Tibial nerve (tissue), 4 donors: Measurements from ENCODE around the gene OR2F1.

Experiments used
- EP300 ChIP-seq, 2 donors: sonication (generic); formaldehyde crosslinking; IDR thresholded peaks; one replicate each; pipeline ENCODE4 v1.6.1; 2017; ENCODE audit warnings: antibody characterized with exemption in 2 of 2, mild to moderate bottlenecking in 1 of 2
- POLR2A ChIP-seq, 2 donors: fragments of 450-650 bp; IDR thresholded peaks; one replicate each; pipeline ENCODE4 v1.6.1; 2017; ENCODE audit warnings: antibody characterized with exemption in 2 of 2, mild to moderate bottlenecking in 2 of 2, moderate library complexity in 2 of 2
- TF ChIP-seq, protein P1 (sequence below), 5 experiments: fragments of 200-600 bp in 3 of 5; fragments of 450-650 bp in 2 of 5; sonication (generic) in 3 of 5; IDR thresholded peaks; one replicate each; pipeline ENCODE4 v1.5.1; 2016 to 2019; ENCODE audit warnings: antibody characterized with exemption in 5 of 5, mild to moderate bottlenecking in 3 of 5, moderate library complexity in 2 of 5

DNA sequence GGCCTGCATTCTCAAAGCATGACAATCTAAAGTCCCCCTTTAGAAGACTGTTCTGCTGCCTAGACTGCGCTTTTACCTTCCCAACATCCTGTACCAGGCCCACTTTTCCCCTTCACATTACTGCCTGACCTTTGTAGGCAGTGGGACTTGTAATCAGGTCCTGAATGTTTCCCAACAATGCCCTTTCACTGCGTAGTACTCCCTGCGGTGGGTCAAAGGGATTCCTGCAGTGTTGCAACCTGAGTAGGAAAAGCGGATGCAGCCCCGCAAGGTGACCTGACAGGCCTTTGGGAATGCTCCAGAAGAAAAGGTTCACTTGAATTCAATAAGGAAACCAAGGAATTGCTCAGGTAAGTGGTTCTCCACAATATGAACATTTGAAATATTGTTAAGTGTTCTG is 47.7 kb upstream of the OR2F1 start:
- TF ChIP-seq POLR2A (IDR thresholded peaks at IDR 0.05): no peak
- TF ChIP-seq, protein P1, sequence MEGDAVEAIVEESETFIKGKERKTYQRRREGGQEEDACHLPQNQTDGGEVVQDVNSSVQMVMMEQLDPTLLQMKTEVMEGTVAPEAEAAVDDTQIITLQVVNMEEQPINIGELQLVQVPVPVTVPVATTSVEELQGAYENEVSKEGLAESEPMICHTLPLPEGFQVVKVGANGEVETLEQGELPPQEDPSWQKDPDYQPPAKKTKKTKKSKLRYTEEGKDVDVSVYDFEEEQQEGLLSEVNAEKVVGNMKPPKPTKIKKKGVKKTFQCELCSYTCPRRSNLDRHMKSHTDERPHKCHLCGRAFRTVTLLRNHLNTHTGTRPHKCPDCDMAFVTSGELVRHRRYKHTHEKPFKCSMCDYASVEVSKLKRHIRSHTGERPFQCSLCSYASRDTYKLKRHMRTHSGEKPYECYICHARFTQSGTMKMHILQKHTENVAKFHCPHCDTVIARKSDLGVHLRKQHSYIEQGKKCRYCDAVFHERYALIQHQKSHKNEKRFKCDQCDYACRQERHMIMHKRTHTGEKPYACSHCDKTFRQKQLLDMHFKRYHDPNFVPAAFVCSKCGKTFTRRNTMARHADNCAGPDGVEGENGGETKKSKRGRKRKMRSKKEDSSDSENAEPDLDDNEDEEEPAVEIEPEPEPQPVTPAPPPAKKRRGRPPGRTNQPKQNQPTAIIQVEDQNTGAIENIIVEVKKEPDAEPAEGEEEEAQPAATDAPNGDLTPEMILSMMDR (IDR thresholded peaks at IDR 0.05): no peak
- TF ChIP-seq EP300 (IDR thresholded peaks at IDR 0.05): no peak
